Erythroblast (primary cell): ENCODE results near the gene LATS2.
"Not testable (repeated sequence)": the region's sequence is repeated elsewhere in the genome, so short reads cannot be mapped to it uniquely, and the experiment has no call there.

ENCODE experiments used
- GATA1 ChIP-seq: IDR thresholded peaks from 2 replicates; pipeline ENCODE4 v1.6.1; 2011; ENCODE audit warnings: low read depth, mild to moderate bottlenecking, control low read depth, low read length, moderate library complexity
- POLR2A ChIP-seq: IDR thresholded peaks from 2 replicates; pipeline ENCODE4 v1.6.1; 2011; ENCODE audit warnings: mild to moderate bottlenecking, low read length

GRCh38 chr13:20925395-20925790 lies 136.0 kb downstream of the LATS2 start:
- not testable (repeated sequence) for TF ChIP-seq POLR2A, GATA1
